ENCODE data around the gene MED31. TPM values are rescaled to one million over a fixed set of nuclear protein-coding genes. Genes with fewer than 3 reads are reported as not detected.

Gene MED31
- total and polyA plus RNA-seq, 2 of the 4 experiments (the other 2 are of a cell fraction) = 5.6 to 11.6 TPM

GRCh38 chr17:6681671-6682070 lies 30.3 kb upstream of the MED31 start:
- DNase-seq = no peak
- H2BK5ac ChIP-seq (ENCODE audit: low read depth, low read length, poor library complexity, severe bottlenecking) = no peak overlapping the region
- H3K14ac ChIP-seq (replicated peaks; ENCODE audit: low read depth, low read length) = no peak overlapping the region
- no peak for ATAC-seq (ENCODE audit: low read depth)
- no peaks in the 10 kb centered on the region for H3K4me1 ChIP-seq (ENCODE audit: control insufficient read depth, insufficient read depth, low read length)
- BruUV-seq (replicated peaks) = no TSS peak
- H3K18ac ChIP-seq (ENCODE audit: low read depth, low read length) = no peak overlapping the region
- no peak overlapping the region for H2BK20ac ChIP-seq (ENCODE audit: low read depth, low read length)
- no peaks in the 10 kb centered on the region for H4K20me1 ChIP-seq (ENCODE audit: insufficient read depth, low read length)
- no peaks in the 10 kb centered on the region for H3K79me1 ChIP-seq (ENCODE audit: low read depth in 1 of 2, low read length in 2 of 2)
- no peak overlapping the region for H3K4me2 ChIP-seq (ENCODE audit: low read depth, low read length)
- POLR2A ChIA-PET (ENCODE audit: unreplicated experiment) = no interaction called here
- no peak overlapping the region for H3K9ac ChIP-seq (ENCODE audit: low read depth, low read length)
- dilution Hi-C loops (cut with HindIII; ENCODE audit: low sequenced_read_pairs, unreplicated experiment) = no loop called here
- CTCF ChIA-PET = no interaction called here
- H3K23ac ChIP-seq (ENCODE audit: low read depth, low read length) = no peak overlapping the region
- H2BK120ac ChIP-seq (ENCODE audit: low read depth, low read length) = no peak overlapping the region
- no peak overlapping the region for H3K27ac ChIP-seq (ENCODE audit: insufficient read depth, low read length)
- no peak overlapping the region for H2AK5ac ChIP-seq (ENCODE audit: low read depth, low read length)
- no peak overlapping the region for H2AFZ ChIP-seq (replicated peaks; ENCODE audit: low read length, poor library complexity)
- H3K56ac ChIP-seq (ENCODE audit: extremely low read depth, insufficient read depth, low read length) = no peak overlapping the region
- no peak overlapping the region for H3K4me3 ChIP-seq (ENCODE audit: insufficient read depth, low read depth, low read length)
- intact Hi-C loops (cut with micrococcal nuclease) = no loop called here
- in situ Hi-C loops (cut with MboI; ENCODE audit: low sequenced_read_pairs) = no loop called here
- no peak overlapping the region for H2AK9ac ChIP-seq (replicated peaks; ENCODE audit: low read depth, low read length, poor library complexity)
- no peak overlapping the region for H4K91ac ChIP-seq (ENCODE audit: insufficient read depth, low read depth, low read length)
- no peak overlapping the region for H4K5ac ChIP-seq (ENCODE audit: low read depth, low read length)
- no peak overlapping the region for H4K8ac ChIP-seq (ENCODE audit: low read depth in 2 of 2, low read length in 2 of 2)
- H3K4ac ChIP-seq (ENCODE audit: low read depth, low read length) = no peak overlapping the region
- no peaks in the 10 kb centered on the region for H3K9me1 ChIP-seq (ENCODE audit: insufficient read depth, low read length)
- TF ChIP-seq MXI1 (IDR thresholded peaks at IDR 0.05; ENCODE audit: borderline replicate concordance, low read depth, low read length) (no peak), MAFK (IDR thresholded peaks at IDR 0.05; ENCODE audit: low read depth, low read length) (no peak), BHLHE40 (IDR thresholded peaks at IDR 0.05; ENCODE audit: low read depth, low read length) (no peak)
- H3K36me3 ChIP-seq (ENCODE audit: control insufficient read depth, insufficient read depth, low read length) = no peaks in the 10 kb centered on the region
- H2BK15ac ChIP-seq (ENCODE audit: low read depth, low read length) = no peak overlapping the region
- WGBS, 2 experiments (ENCODE audit: extremely low coverage in 2 of 2, insufficient read length in 1 of 2) = 30% methylated on average over 2 of the region's 5 CpGs; no CpG with 5 or more reads in 1 of the 2 experiments
- H3K9me3 ChIP-seq (ENCODE audit: control insufficient read depth, insufficient read depth, low read length) = no peaks in the 10 kb centered on the region
- peaks cover 19% of the 10 kb centered on the region for H3K27me3 ChIP-seq (ENCODE audit: control insufficient read depth, insufficient read depth, low read length)
